ENCODE measurements around the gene MAP3K14.
"Not testable (repeated sequence)": the region's sequence is repeated elsewhere in the genome, so short reads cannot be mapped to it uniquely, and the experiment has no call there.

Gene MAP3K14

DNA sequence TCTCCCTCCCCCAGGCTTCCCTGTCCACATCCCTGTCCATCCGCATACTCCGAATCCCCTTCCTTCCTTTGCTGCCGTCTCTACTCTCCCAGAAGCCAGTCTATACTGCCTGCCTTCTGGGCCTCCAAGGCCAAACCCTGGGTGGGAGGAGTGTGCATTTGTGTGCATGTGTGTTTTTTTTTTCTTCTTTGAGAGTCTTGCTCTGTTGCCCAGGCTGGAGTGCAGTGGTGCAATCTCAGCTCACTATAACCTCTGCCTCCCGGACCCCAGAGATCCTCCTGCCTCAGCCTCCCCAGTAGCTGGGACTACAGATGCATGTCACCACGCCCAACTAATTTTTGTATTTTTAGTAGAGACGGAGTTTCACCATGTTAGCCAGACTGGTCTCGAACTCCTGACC is 63.6 kb downstream of the MAP3K14 start:
- not testable (repeated sequence) for DNase-seq, H3K27me3 Mint-ChIP-seq, H3K9me3 Mint-ChIP-seq, ATAC-seq
- Mint-ChIP-seq H3K4me3 (peak overlapping the region; percentile 7 to 28), H3K27ac (peak overlapping the region; percentile 29 to 47), H3K4me1 (peaks cover 90% of the 10 kb centered on the region)

DNA sequence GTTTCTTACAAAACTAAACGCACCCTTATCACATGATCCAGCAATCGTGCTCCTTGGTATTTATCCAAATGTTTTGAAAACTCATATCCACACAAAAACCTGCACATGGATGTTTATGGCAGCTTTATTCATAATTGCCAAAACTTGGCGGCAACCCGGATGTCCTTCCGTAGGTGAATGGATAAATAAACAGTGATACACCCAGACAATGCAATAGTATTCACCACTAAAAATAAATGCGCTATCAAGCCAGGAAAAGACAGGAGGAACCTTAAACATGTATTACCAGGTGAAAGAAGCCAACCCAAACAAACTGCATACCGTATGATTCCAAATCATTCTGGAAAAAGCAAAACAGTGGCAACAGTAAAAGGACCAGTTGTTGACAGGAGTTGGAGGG is 64.9 kb downstream of the MAP3K14 start:
- peak overlapping the region in 1 of 2 donors; percentile 61 for H3K27ac Mint-ChIP-seq
- peaks cover 88% of the 10 kb centered on the region for H3K4me1 Mint-ChIP-seq
- no peaks in the 10 kb centered on the region for H3K27me3 Mint-ChIP-seq
- no peak for ATAC-seq
- no peak for DNase-seq
- H3K9me3 Mint-ChIP-seq: no peaks in the 10 kb centered on the region
- peak overlapping the region in 1 of 2 donors; percentile 8 for H3K4me3 Mint-ChIP-seq

DNA sequence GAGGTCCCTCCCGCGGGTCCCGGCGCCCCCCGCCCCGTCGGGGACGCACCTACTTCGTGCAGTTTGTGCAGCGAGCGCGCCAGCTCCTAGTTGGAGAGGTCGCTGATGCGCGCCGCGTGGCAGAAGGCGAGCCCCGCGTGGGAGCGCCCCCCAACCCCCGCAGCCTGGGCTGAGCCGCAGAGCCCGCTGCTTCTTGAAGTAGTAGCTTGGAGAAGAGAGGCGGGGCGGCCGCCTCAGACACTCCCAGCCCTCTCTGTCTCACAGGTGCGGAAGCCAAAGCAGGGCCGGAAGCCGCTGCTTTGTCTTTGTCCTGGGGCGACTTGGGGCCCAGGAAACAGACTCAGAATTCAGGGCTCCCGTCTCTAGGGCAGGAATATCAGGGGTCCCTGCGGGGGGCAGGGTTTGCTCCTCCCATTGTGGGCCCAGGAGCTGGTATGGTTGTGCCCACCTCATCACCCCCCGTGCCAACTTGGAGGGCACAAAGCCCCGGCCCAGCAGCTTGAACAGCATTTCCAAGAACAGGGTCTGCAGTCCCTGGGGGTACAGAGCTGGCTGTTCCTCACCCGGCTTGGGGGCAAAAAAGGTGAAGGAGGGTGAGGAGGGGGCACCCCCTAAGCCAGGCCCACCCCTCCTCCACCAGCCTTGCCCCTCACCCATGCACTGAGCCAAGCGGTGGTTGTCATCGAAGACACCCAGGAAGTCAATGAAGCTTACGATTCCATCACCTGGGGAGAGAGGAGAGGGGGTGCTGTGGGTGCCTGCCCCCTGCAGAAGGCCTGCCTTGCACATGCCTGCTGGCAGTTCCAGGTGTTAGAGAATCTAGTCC is 68.5 kb downstream of the MAP3K14 start:
- peak overlapping the region; percentile 96 to 98 for H3K27ac Mint-ChIP-seq
- H3K9me3 Mint-ChIP-seq: no peaks in the 10 kb centered on the region
- DNase-seq (peak; percentile 80 to 84), ATAC-seq (peak; percentile 81)
- H3K4me3 Mint-ChIP-seq: peak overlapping the region; percentile 86 to 92
- H3K27me3 Mint-ChIP-seq: no peaks in the 10 kb centered on the region
- peaks cover 85% of the 10 kb centered on the region for H3K4me1 Mint-ChIP-seq

DNA sequence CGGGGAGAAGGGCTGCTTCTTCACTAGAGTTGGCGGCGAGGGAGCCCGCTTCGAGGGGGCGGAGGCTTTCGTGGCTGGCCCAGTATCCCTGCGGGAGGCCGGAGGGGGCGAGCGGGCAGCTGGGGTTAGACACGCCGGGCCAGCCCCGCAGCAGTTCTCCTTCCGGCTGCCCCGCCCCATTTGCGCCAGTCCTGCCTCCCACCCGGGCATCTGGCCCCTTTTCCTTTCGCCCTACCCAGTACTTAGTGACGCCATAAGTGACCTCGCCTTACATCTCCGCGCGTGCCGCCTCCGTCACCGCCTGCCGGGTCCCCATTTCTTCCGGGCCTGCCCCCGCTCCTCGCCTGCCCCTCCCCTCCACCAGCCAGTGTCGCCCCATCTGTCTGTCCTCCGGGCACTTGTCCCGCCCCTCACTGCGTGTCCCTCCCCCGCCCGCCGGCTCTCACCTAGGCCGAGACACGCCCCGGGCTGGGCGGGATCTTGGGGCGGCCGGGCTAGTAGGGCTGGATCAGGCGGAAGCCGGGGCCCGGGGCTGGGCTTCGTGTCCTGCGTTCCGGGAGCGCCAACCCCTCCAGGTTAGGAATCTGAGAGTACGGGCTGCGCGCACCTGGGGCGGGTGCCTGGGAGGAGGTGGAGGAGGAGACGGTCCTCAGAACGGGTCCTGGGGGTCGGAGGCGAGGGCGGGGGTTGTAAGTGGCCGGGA is 69.2 kb downstream of the MAP3K14 start:
- DNase-seq (peak; percentile 97 to 98), ATAC-seq (peak; percentile 91)
- H3K9me3 Mint-ChIP-seq: no peaks in the 10 kb centered on the region
- H3K27me3 Mint-ChIP-seq: no peaks in the 10 kb centered on the region
- H3K4me1 Mint-ChIP-seq: peaks cover 83% of the 10 kb centered on the region
- peak overlapping the region; percentile 76 to 98 for H3K27ac Mint-ChIP-seq
- peak overlapping the region; percentile 86 to 92 for H3K4me3 Mint-ChIP-seq

DNA sequence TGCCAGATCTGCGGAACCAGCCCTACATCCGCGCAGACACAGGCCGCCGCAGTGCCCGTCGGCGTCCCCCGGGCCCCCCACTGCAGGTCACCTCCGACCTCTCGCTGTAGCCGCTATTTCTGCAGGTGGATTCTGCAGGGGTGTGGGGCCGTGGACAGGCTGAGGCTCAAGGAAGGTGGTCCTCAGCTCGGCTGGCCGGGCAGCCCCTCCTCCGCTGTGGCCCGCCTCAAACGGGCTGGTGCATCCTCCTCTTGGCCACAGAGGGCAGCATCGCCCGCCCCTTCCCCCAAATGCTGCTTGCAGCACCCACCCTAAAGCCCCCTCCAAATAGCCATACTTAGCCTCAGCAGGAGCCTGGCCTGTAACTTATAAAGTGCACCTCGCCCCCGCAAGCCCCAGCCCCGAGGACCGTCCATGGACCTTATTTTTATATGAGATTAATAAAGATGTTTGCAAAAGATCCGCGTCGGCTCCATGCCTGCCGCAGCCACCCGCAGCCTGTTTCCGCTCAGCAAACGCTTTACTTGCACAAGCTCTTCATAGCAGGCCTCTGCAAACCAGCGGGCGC is 69.9 kb downstream of the MAP3K14 start:
- Mint-ChIP-seq H3K9me3 (no peaks in the 10 kb centered on the region), H3K4me1 (peaks cover 83% of the 10 kb centered on the region), H3K27me3 (no peaks in the 10 kb centered on the region), H3K27ac (peak overlapping the region; percentile 67 to 98), H3K4me3 (peak overlapping the region; percentile 86 to 92)
- peak; percentile 66 for ATAC-seq
- no peak for DNase-seq

DNA sequence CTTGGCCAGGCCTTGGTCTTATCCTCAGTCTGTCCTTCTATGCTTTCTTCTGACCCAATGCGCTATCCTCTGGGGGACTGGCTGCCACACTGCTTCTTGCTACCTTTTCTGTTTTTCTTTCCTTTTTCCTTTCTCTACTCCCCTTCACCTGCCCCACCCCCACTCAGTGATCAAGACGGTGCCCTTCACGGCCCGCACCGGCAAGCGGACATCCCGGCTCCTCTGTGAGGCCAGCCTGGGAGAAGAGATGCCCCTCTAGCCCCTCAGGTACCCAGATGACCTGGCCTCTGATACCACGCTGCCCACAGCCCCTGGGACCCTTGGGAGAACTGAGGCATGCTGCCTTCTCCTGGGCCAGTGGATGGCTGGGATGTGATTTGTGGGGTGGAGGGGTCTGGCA is 70.5 kb downstream of the MAP3K14 start:
- Mint-ChIP-seq H3K27me3 (no peaks in the 10 kb centered on the region), H3K4me3 (peak overlapping the region; percentile 56 to 92), H3K4me1 (peaks cover 80% of the 10 kb centered on the region), H3K27ac (no peak overlapping the region), H3K9me3 (no peaks in the 10 kb centered on the region)
- no peak for DNase-seq
- ATAC-seq: no peak

DNA sequence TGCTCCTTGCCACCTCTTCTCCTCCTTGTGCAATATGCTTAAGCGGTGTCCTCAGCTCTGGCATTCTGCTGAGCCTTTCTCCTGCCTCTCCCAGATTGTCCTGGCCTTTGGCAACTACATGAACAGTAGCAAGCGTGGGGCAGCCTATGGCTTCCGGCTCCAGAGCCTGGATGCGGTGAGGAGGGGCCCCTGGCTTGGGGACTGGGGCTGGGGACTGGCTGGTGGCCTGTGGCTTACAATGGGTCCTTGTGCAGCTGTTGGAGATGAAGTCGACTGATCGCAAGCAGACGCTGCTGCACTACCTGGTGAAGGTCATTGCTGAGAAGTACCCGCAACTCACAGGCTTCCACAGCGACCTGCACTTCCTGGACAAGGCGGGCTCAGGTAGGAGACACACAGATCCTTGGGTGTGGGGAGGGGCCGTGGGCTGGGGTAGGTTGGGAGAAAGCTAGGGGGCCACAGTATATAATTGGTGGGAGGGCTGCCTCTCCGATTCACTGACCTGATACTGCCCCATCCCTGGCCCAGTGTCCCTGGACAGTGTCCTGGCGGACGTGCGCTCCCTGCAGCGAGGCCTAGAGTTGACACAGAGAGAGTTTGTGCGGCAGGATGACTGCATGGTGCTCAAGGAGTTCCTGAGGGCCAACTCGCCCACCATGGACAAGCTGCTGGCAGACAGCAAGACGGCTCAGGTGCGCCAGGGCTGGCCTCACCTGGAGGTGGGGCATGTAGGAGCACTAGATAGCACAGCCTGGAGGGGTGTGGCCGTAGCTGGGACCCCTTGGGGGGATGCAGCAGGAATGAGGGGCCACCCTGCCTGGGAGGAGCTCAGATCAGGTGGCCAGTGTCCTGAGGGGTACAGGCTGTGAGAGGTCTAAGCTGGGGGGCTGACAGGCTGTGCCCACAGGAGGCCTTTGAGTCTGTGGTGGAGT is 71.8 kb downstream of the MAP3K14 start:
- no peaks in the 10 kb centered on the region for H3K9me3 Mint-ChIP-seq
- peak overlapping the region in 1 of 2 donors; percentile 81 for H3K27ac Mint-ChIP-seq
- ATAC-seq (no peak), DNase-seq (no peak)
- peak overlapping the region in 1 of 2 donors; percentile 43 for H3K4me3 Mint-ChIP-seq
- no peaks in the 10 kb centered on the region for H3K27me3 Mint-ChIP-seq
- peaks cover 77% of the 10 kb centered on the region for H3K4me1 Mint-ChIP-seq

DNA sequence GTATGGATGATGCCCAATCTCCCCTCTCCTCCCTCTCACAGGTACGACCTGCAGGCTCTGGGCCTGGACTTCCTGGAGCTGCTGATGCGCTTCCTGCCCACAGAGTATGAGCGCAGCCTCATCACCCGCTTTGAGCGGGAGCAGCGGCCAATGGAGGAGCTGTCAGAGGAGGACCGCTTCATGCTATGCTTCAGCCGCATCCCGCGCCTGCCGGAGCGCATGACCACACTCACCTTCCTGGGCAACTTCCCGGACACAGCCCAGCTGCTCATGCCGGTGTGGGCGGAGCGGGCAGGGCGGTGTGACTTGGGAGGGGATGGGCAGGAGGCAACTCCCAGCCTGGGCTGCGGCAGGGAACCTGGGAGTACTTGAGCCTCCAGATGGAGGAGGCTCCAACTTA is 73.1 kb downstream of the MAP3K14 start:
- peak overlapping the region in 1 of 2 donors; percentile 71 for H3K27ac Mint-ChIP-seq

DNA sequence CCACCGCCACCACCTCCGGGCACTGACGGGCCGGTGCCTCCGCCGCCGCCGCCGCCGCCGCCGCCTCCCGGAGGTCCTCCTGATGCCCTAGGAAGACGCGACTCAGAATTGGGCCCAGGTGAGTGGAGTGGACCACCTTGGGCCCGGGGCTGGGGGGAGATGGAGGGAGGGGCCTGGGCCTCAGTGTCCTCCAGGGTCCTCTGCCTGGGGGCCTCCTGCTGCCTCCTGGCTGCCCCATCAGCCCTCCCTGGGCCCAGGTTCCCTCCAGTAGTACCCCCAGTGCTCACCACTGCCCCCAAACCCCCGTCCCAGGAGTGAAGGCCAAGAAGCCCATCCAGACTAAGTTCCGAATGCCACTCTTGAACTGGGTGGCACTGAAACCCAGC is 74.8 kb downstream of the MAP3K14 start:
- ATAC-seq: peak; percentile 2
- Mint-ChIP-seq H3K9me3 (no peaks in the 10 kb centered on the region), H3K27ac (peak overlapping the region in 1 of 2 donors; percentile 54), H3K4me3 (no peak overlapping the region), H3K27me3 (no peaks in the 10 kb centered on the region), H3K4me1 (peaks cover 81% of the 10 kb centered on the region)
- DNase-seq: no peak

More for the DNA sequence above, 73.1 kb downstream of the MAP3K14 start:
- H3K27me3 Mint-ChIP-seq: no peaks in the 10 kb centered on the region
- ATAC-seq: no peak
- no peaks in the 10 kb centered on the region for H3K9me3 Mint-ChIP-seq
- no peak overlapping the region for H3K4me3 Mint-ChIP-seq
- DNase-seq: no peak
- H3K4me1 Mint-ChIP-seq: peaks cover 76% of the 10 kb centered on the region

DNA sequence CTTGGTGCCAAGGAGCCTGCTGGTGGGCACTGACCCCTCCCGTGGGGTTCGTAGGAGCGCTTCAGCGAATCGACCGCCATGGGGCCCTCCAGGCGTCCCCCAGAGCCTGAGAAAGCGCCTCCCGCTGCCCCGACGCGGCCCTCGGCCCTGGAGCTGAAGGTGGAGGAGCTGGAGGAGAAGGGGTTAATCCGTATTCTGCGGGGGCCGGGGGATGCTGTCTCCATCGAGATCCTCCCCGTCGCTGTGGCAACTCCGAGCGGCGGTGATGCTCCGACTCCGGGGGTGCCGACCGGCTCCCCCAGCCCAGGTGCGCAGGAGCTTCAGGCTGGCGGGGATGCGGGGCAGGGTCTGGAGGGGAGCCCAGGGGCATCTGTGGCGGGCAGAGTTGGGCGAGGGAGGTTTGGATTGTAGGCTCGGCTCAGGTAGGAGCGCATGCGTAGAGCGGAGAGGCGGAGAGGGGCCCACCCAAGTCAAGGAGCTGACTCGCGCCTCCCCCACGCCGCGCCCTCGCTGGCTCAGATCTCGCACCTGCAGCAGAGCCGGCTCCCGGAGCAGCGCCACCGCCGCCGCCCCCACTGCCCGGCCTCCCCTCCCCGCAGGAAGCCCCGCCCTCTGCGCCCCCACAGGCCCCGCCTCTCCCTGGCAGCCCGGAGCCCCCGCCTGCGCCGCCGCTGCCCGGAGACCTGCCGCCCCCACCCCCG is 75.3 kb downstream of the MAP3K14 start:
- H3K4me3 Mint-ChIP-seq: peak overlapping the region in 1 of 2 donors; percentile 19
- H3K27me3 Mint-ChIP-seq: no peaks in the 10 kb centered on the region
- peak overlapping the region in 1 of 2 donors; percentile 96 for H3K27ac Mint-ChIP-seq
- H3K9me3 Mint-ChIP-seq: no peaks in the 10 kb centered on the region
- ATAC-seq (peak; percentile 8), DNase-seq (no peak)
- peaks cover 77% of the 10 kb centered on the region for H3K4me1 Mint-ChIP-seq

DNA sequence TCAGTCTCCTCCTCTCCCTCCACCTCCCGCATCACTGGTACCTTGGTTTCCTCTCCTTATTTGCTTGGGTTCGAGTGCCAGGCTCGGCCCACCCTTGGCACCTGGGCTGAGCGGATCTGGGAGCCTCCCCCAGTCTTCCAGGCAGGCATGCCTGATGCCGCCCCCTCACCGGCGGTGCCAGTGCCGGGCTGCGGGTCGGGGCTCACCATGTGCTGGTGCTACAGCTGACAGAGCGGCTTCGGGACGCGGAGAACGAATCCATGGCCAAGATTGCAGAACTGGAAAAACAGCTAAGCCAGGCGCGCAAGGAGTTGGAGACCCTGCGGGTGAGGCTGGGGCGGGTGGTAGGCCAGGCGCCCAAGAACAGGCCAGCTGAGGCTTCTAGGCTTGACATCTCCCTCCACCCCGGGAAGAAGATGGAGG is 75.9 kb downstream of the MAP3K14 start:
- peaks cover 75% of the 10 kb centered on the region for H3K4me1 Mint-ChIP-seq
- no peaks in the 10 kb centered on the region for H3K27me3 Mint-ChIP-seq
- H3K4me3 Mint-ChIP-seq: peak overlapping the region in 1 of 2 donors; percentile 19
- no peak for DNase-seq
- ATAC-seq: no peak
- no peaks in the 10 kb centered on the region for H3K9me3 Mint-ChIP-seq
- H3K27ac Mint-ChIP-seq: peak overlapping the region in 1 of 2 donors; percentile 96

DNA sequence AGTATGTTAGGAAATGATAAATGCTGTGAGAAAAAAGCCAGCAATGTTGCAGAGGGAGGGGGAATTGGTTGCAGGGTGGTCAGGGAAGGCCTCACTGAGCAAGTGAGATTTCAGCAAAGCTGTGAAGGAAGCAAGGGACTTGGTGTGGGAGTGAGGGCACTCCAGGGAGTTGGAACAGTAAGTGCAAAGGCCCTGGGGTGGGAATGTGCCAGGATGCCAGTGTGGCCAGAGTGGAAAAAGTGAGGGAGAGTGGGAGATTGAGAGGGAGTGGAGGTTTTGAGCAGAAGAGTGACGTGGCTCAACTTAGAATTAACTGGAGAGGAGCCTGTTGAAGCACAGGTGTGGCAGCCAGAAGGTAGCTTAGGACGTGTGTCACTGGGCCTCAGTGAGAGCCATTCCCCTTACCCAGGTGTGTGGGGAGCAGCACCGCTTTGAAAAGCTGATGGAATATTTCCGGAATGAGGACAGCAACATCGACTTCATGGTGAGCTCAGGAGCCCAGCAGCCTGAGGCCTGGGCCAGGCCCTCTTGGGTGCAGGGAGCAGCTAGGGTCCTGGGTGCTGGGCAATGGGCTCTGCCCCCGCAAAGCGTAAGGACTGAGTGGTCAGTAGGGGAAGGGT is 78.6 kb downstream of the MAP3K14 start:
- peaks cover 82% of the 10 kb centered on the region for H3K4me1 Mint-ChIP-seq
- H3K27me3 Mint-ChIP-seq: no peaks in the 10 kb centered on the region
- H3K9me3 Mint-ChIP-seq: no peaks in the 10 kb centered on the region
- ATAC-seq: no peak
- no peak for DNase-seq
- H3K27ac Mint-ChIP-seq: peak overlapping the region; percentile 16 to 80
- no peak overlapping the region for H3K4me3 Mint-ChIP-seq

DNA sequence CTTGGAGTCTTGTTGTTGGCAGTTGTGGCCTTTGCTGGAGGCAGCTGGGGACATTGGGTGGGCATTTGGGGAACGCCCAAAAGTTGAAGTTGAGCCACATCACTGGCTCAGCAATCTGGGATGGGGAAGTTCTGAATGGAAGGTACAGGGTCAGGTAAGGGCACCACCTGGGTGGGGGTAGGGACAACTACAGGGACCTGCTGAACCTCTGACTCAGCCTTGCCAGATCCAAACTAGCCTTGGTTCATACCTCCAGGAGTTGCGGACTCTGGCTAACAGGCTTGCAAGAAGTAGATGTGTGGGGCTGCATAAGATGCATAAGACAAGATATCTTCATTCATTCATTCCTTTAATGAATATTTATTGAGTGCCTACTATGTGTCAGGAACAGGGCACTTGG is 79.1 kb downstream of the MAP3K14 start:
- no peak overlapping the region for H3K4me3 Mint-ChIP-seq
- ATAC-seq: no peak
- peaks cover 83% of the 10 kb centered on the region for H3K4me1 Mint-ChIP-seq

DNA sequence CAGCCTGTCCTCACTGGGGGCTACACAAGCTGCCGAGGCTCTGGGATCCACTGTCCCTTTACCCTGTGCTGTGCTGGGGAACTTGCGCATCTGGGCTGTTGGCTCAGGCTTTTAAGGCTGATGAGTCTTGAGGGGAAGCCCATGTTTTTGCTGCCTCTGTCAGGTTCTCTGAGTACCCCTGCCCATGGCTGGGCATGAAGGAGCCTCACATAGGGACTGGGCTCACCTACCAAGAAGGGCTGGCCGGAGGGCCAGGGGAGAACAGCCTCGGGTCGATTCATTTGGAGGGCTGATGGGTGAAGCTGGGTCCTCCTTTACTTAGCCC is 80.6 kb downstream of the MAP3K14 start:
- H3K4me3 Mint-ChIP-seq: no peak overlapping the region
- no peak for ATAC-seq

More for the DNA sequence above, 79.1 kb downstream of the MAP3K14 start:
- Mint-ChIP-seq H3K27ac (peak overlapping the region in 1 of 2 donors; percentile 1), H3K27me3 (no peaks in the 10 kb centered on the region), H3K9me3 (no peaks in the 10 kb centered on the region)
- DNase-seq: no peak

More for the DNA sequence above, 80.6 kb downstream of the MAP3K14 start:
- no peak for DNase-seq
- H3K27ac Mint-ChIP-seq: no peak overlapping the region
- H3K27me3 Mint-ChIP-seq: no peaks in the 10 kb centered on the region
- peaks cover 89% of the 10 kb centered on the region for H3K4me1 Mint-ChIP-seq
- H3K9me3 Mint-ChIP-seq: no peaks in the 10 kb centered on the region

Data from stimulated activated naive CD8-positive, alpha-beta T cell treated with anti-CD3 and anti-CD28 coated beads, Interleukin-15, amount 100 ng/mL, for 72 hours (primary cell).